HUDEP-2 (cell line): Measurements from ENCODE around the gene TRIM3.

ENCODE experiments used
- DNase-seq, 76 experiments: peaks; one replicate each; lab custom pipeline; 2025; ENCODE audit not compliant: unreplicated experiment in 76 of 76; lab: John Stamatoyannopoulos, UW

The TRIM3 gene

DNA sequence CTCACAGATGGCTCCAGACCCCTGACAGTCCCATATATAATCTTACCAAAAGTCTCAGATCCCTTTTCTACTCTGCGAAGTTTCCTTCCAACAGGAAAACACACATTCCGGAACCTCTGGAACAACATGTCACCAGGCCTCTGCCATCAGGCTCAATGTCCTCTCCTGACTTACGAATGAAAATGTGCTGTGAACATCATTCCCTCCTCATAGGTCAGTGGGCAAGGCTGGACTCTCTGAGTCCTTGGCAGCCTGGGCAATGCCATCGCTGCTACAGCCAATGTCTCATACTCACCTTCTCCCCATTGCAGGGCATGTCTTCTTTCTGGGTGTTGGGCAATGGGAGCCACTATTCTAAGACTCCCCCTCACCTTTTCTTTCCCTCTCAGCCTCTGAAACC, 31.3 kb downstream of the TRIM3 start:
- DNase-seq: no peak

GRCh38 chr11:6440906-6441358, 32.8 kb downstream of the TRIM3 start, which contains the start of gene HPX:
Gene HPX, minus strand, starts transcription at chr11:6440987. Its CDS starts 24 bp downstream, at chr11:6440963.
- DNase-seq: no peak

DNA sequence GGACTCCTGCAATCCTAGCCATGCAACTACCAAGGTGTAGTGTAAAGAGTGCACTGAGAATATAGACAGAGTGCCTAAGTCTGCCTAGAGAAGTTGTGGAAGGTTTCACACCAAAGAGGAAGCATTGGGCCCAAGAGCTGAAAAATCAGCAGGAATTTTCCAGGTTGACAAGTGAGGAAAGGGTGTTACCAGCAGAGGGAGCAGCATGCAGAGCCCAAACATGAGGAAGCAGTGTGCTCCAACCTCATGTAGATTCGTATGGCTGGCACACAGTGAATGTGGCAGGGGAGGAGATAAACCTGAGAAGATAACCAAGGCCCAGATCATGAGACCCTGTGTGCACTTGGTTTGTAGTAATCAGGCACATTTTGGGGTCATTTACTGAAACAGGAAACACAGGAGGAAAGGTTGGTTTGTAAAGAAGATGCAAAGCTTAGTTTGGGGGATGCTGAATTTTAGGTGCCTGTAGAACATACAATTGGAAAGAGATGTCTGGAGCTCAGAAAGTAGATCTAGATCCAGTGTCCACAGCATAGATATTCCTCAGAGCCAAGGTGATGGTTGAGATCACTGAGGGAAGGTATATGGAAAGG, 34.7 kb downstream of the TRIM3 start:
- DNase-seq: peak in 64 of 76 experiments; percentile 7 to 75 (median 41)

DNA sequence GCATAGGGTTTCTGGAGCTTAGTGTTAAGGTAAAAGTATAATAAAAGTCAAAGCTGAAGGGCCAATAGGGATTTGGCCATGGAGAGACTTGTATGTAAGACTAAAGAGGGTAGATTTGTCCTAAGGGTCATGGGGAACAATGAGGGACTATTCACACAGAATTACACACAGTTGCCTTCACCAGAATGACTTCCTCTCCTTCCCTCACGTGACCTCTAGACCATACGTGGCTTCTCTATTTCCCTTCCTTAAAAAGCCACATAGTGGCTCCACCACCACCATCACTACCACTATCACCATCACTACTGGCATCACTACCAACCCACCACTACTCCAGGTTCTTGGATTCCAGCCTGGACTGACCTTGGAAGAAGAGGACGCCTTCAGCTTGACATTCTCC, 35.7 kb downstream of the TRIM3 start:
- no peak for DNase-seq

DNA sequence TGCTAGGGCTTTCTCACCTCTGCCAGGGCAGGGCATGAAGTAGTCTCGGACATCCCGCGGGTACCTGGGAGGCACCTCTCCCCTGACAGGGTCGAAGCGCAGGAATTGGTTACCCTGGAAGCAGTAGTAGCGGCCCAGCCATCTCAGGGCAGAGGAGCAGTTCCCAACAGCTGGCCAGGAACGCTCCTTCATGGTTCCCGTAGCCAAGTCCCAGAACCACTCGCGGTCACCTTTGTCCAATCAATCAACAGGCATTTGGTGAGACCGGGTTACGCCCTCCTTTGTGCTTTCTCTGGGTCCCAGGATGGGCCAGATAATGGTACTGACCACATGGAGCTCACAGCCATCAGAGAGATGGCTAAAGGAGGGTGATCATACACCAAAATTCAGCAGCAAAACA, 36.3 kb downstream of the TRIM3 start:
- no peak for DNase-seq

GRCh38 chr11:6433998-6434660, 39.6 kb downstream of the TRIM3 start:
- DNase-seq: no peak

- DNase-seq: no peak
Measured at GRCh38 chr11:6431861-6432260, 41.9 kb downstream of the TRIM3 start.

GRCh38 chr11:6427516-6427915, 46.2 kb downstream of the TRIM3 start:
- DNase-seq: no peak

GRCh38 chr11:6420677-6421076, 53.1 kb downstream of the TRIM3 start:
- DNase-seq: no peak

DNA sequence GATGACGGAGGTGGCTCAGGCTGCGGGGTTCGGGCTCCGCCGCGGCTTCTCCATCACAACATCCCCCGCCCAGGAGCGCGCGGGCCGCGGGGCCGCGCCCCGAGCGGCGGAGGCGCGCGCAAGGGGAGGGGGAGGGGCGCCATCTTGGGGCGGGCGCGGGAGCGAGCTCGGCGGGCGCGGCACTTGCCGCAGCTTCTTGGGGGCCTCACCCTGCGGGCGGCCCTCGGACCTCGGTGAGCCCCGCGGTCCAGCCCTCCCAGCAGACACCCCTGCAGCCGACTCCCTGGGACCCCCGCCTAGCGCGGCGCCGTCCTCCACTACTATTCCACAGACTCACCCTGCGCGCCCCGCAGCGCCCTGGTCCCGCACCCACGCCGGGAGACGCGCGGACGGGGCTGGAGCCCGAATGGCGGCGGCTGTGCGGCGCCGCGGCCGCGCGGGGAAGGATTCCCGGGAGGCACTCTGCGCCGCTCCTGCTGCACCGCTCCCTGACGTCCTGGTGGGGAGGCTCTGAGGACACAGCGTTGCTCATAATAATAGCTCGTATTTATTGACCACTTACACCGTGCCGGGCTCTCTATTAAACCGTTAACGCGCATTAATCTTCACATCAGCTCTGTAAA, 54.6 kb downstream of the TRIM3 start, which contains the start of gene APBB1:
TSS of gene APBB1 (minus strand) at position 86 of the 623 bp plus-strand sequence. CDS start 7,747 bp downstream, outside the sequence.
- DNase-seq: peak in 22 of 76 experiments; percentile 6 to 27 (median 14)

- no peak for DNase-seq
Measured at GRCh38 chr11:6418557-6419008, 55.2 kb downstream of the TRIM3 start.

GRCh38 chr11:6417907-6418556, 55.7 kb downstream of the TRIM3 start:
- no peak for DNase-seq

DNA sequence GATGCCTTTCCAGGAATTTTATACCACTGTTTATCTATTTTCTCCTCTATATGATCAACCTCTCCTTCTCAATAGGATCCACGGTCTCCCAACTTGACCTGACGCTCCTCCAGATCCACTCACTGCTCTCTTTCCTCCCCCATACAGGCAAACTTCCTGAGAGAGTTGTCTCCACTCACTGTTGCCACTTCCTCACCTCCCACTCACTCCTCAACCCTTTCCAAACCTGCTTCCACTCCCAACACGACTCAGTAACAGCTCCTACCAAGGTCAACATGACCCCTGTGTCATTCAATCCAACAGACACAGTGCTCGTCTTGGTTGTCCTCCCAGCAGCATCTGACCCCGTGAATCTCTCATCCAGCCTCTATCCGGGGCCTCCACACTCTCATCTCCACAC, 57.9 kb downstream of the TRIM3 start:
- no peak for DNase-seq

GRCh38 chr11:6414874-6415328, 58.8 kb downstream of the TRIM3 start:
- DNase-seq: no peak

- DNase-seq: no peak
Measured at GRCh38 chr11:6413791-6414201, 59.9 kb downstream of the TRIM3 start.

DNA sequence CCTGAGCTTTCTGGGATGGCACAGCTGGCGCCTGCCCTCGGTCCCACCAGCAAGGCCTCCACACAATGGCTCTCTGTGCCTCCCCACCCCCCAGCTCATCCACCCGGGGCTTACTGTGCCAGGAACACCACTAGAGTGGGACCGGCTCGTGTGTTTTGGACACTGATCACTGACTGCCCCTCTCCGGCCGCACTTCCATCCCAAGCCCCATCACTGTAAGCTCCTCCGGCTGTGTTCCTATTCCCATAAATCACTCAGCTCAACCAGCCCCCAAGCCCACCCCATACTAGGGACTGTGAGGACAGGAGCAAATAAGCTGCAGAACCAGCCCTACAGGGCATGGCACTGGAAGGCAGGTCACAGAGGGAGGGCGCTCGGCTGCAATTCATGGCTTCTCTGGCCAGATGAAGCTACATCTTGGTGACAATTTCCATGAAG, 62.1 kb downstream of the TRIM3 start:
- DNase-seq: no peak

- no peak for DNase-seq
Measured at GRCh38 chr11:6410695-6411430, 62.9 kb downstream of the TRIM3 start.

DNA sequence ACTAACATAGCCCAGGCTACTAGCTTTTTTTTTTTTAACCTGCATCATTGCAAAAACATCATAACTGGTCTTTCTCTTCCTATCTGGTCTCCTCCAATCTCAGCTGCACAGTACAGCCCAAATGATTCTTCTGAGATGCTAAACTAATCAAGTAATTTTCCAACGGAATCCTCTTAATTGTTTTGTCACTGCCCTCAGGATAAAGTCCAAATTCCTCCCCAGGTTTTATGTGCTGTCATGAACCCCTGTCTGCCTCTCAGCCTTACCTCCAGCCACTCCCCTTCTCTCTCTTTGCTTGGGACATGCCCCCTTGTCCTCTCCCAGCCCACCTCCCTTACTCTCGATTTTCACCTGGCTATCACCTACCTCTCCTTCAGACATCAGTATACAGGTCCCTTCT, 67.4 kb downstream of the TRIM3 start:
- DNase-seq: no peak

- no peak for DNase-seq
Measured at GRCh38 chr11:6405846-6406245, 67.9 kb downstream of the TRIM3 start.

- DNase-seq: no peak
Measured at GRCh38 chr11:6405052-6405667, 68.6 kb downstream of the TRIM3 start.
